HG03039 (cell line): ENCODE measurements around the gene TMEM238.
"Not testable (repeated sequence)": the region's sequence is repeated elsewhere in the genome, so short reads cannot be mapped to it uniquely, and the experiment has no call there.

ENCODE experiments used
- ATAC-seq: cut with Tn5 transposase; IDR thresholded peaks from one replicate; pipeline ENCODE4 v1.9.1; 2021; ENCODE audit warnings: mild to moderate bottlenecking, moderate library complexity; ENCODE audit not compliant: unreplicated experiment

Gene TMEM238

DNA sequence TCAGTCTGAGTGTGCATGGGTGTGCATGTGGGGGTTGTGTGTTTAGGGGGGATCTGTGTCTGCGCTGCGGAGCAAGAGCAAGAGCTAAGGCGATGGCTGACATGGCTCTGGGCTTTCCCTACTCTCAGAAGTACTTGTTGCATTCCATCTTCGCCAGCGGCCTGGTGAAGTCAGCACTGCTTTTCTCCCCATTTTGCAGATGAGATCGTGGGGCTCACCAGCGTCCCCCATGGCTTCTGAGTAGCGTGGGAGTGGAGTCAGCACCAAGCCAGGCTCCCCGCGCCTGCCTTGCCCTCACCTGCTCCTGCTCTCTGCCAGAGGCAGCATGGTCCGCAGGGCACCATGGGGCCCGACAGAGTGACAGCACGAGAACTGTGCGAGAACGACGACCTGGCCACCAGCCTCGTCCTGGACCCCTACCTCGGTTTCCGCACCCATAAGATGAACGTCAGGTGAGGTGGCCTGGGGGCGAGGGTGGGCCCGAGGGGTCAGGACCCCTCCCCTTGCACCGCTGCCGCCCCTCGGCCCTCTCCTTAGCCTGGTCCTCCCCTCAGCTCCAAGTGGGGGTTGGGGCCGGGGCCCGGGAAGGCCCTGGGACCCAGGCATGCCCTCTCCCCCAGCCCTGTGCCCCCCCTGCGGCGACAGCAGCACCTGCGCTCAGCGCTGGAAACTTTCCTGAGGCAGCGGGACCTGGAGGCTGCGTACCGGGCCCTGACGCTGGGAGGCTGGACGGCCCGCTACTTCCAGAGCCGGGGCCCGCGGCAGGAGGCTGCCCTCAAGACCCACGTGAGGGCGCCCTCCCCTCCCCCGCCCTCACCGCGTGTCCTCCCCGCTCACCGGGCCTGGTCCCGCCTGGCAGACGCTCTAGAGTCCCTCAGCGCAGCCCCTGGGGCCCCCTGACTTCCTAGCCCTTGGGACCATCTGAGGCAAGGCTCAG lies 42.2 kb downstream of the TMEM238 start:
- ATAC-seq, result no peak

GRCh38 chr19:55341171-55341588 lies 42.9 kb downstream of the TMEM238 start:
- ATAC-seq, result no peak

DNA sequence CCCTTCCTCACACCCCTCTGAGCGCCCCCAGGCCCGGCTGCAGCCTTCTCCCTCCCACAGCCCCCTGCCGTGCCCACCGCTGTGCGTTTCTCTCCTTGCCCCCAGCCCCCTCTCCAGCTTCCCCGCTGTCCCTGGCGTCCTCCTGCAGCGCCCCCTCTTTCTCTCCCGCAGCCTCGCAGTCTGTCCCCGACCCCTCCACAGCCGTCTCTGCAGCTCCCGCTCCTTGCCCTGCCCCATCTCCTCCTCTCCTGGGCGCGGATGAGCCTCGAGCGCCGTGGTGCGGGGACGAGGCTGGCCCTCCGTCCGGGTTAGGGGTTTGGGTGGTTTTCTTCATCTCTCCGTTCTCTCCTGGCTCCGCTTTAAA lies 43.3 kb downstream of the TMEM238 start:
- no peak for ATAC-seq

DNA sequence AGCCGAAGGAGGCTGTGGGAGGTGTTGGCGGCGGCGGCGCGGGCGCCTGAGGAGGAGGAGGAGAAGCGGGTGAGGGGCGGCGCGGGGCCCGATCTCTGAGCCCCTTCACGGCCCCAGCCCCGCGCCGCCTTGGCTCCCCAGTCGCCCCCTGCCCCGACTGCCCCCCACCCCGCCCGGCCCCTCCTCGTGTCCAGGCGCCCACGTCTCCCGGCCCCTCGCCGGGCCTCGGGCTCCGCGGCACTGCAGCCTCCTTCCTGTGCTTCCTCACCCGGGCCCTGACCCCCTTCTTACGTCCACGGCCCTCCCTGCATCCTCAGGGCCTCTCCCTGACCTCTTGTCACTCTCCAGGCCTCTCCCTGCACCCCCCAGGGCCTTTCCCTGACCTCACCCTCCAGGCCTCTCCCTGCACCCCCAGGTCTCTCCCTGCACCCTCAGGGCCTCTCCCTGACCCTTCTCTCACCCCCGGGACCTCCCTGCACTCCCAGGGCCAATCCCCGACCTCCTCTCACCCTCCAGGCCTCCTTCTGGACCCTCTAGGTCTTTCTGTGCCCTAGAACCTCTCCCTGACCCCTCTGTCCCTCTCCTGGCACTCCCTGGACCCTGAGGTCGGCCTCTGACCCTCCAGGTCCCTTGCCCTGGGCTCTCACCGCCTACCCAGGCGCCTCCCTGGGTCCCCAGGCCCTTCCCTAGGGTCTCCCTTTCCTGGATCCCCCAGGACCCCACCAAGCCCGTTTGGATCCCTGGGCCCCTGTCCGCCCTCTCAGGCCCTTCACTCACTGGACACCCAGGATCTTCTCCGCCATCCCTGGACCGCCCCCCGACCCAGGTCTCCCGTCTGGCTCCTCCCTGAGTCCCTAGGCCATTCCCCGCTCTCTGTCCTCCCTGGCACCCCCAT lies 44.0 kb downstream of the TMEM238 start:
- ATAC-seq, result no peak

DNA sequence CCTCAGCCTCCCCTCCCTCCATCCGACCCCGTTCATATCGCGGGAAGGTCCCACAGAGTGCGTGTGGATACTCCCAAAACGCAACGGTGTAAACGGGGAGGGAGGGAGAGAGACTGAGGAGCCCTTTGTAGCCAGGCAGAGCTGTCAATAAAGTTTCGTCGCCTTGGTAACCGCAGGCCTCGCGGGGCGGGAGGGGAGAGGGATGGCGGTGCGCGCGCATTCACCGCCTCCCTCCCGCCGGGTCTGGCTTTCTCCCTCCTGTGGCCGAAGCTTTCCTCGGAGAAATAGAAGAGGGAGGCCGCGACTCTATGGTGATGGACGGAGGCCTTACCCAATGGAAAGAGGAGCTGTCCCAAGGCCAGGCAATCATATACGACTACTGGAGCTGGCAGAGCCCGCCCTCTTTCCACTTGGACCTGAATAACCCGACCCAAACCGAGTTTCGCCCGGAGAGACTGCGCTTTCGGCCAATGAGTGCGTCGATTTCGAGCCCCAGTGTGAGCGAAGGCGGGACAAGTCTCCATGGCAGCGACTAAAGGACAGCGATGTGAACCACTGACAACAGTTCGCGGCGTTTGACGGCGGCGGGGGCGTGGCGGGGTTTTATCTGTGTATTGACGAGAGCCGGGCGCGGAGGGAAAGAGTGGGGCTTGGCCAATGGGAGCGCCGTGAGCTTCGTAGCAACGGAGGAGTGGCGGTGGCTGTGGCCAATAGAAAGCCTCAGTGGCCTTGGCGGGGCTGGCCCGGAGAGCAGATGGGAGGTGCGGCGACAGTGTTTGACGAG lies 44.8 kb downstream of the TMEM238 start, which contains the start of gene KMT5C:
Gene KMT5C (plus strand): TSS at position 772 of the 784 bp plus-strand sequence. CDS start 2,061 bp downstream, outside the sequence.
- peak; percentile 81 for ATAC-seq

DNA sequence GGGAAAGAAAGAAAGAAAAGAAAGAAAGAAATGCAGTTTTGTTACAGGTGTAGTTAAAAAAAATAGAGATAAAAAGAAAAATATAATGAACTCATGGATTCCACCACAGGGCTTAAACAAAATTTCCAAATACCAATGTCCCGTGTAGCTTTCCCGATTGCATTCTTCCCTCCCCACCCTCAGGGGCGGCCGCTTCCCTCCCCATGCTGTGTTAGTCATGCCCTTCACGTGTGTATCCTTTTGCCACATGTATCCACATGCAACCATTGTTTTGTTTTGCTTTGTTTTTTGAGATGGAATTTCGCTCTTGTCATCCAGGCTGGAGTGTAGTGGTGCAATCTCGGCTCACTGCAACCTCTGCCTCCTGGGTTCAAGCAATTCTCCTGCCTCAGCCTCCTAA lies 48.0 kb downstream of the TMEM238 start:
- no peak for ATAC-seq

- no peak for ATAC-seq
Measured at GRCh38 chr19:55333870-55334269, 50.2 kb downstream of the TMEM238 start.

DNA sequence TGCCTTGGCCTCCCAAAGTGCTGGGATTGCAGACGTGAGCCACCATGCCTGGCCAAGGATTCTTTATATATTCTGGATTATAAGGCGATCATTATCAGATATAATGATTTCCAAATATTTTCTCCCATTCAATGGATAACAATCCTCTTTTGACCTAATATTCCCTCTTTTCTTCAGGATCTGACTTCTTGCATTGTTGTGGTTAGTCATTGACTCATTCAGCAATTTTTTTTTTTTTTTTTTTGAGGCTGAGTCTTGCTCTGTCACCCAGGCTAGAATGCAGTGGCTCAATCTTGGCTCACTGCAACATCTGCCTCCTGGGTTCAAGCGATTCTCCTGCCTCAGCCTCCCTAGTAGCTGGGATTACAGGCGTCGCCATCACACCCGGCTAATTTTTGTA lies 54.3 kb downstream of the TMEM238 start:
- not testable (repeated sequence) for ATAC-seq
